Measurements from ENCODE around the gene RAP1GAP2. TPM values are rescaled to one million over a fixed set of nuclear protein-coding genes. Genes with fewer than 3 reads are reported as not detected.

RAP1GAP2 gene
- total RNA-seq, 4 donors from 2014 or later: 7.4 to 13.1 (median 10.7) TPM

Small RNA genes within 50 kb of the gene (small RNA-seq; reads per million reads assigned to genes)
- gene MIR1253 (0 reads per million in 3 donors), gene hsa-mir-1253 (0 reads per million in 3 donors)

Other genes with a start within 250 kb of the RAP1GAP2 start
- 100 to 1,000 TPM in 2 of 4 donors, 10 to 100 TPM in 2; 86.5 to 119 (median 102) TPM for gene PAFAH1B1, start 202.8 kb upstream of the RAP1GAP2 start, total RNA-seq
- 10 to 100 TPM; 42.8 to 92.9 (median 62.9) TPM for gene CLUH, start 84.7 kb upstream of the RAP1GAP2 start, total RNA-seq
- gene CCDC92B, start 46.8 kb upstream of the RAP1GAP2 start, total RNA-seq: under 1 TPM in 2 of 4 donors, not detected in 2; 0.13 to 0.42 TPM

All from esophagus muscularis mucosa (tissue), 4 donors.